NB4 (cell line): Measurements from ENCODE around the gene PRICKLE2.

Experiments used
- DNase-seq: peaks from one replicate; pipeline ENCODE4 v3.0.0; 2010; ENCODE audit warnings: low read depth
- H3K4me3 ChIP-seq: one replicate; pipeline ENCODE4 v1.5.1; 2011; ENCODE audit warnings: mild to moderate bottlenecking, low read depth, low read length, moderate library complexity
- MYC ChIP-seq: IDR thresholded peaks from 2 replicates; pipeline ENCODE4 v1.6.1; 2011; ENCODE audit warnings: low read depth, low read length
- POLR2A ChIP-seq: IDR thresholded peaks from 2 replicates; pipeline ENCODE4 v1.6.1; 2011; ENCODE audit warnings: mild to moderate bottlenecking; ENCODE audit not compliant: insufficient read length; ENCODE audit errors: extremely low read depth
- TF ChIP-seq, protein P1 (sequence below): IDR thresholded peaks from 2 replicates; pipeline ENCODE4 v1.6.1; 2011; ENCODE audit warnings: low read depth, low read length
- TF ChIP-seq, protein P2 (sequence below): IDR thresholded peaks from one replicate; pipeline ENCODE4 v1.5.1; 2012; ENCODE audit warnings: low read depth, low read length

PRICKLE2 gene

DNA sequence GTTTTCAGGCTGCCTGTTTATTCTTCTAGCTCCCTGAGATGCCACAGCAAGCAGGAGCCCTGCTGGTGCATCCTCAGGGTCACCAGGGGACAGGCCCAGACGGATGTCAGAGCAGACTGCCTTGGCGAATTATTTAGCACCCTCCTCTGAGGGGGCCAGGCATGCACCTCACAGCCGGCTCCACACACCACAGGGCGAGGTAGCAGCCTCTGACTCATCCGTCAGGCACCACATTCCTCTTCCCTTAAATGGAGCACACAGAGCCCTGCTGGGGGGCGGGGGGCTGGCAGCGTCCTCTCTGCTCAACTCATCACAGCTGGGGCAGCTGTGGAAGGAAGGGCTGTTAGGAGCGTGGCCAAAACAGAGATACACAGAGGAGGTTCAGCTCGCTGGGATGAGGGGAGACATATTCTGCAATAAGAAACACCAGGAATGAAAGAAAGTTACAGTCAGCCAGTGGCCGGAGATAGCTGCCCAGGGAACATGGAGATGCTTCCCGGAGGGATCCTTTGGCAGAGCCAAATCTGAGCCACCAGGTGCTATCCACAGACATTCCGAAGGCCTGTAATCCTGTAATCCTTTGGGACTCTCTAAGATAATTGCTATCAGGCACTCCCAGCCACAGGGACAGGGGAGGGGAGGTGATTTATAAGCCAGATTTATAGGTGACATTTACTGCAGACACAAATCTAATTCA lies 13.9 kb upstream of the PRICKLE2 start:
- TF ChIP-seq, protein P1, sequence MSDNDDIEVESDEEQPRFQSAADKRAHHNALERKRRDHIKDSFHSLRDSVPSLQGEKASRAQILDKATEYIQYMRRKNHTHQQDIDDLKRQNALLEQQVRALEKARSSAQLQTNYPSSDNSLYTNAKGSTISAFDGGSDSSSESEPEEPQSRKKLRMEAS, result no peak
- TF ChIP-seq MYC (no peak), POLR2A (no peak)
- TF ChIP-seq, protein P2, sequence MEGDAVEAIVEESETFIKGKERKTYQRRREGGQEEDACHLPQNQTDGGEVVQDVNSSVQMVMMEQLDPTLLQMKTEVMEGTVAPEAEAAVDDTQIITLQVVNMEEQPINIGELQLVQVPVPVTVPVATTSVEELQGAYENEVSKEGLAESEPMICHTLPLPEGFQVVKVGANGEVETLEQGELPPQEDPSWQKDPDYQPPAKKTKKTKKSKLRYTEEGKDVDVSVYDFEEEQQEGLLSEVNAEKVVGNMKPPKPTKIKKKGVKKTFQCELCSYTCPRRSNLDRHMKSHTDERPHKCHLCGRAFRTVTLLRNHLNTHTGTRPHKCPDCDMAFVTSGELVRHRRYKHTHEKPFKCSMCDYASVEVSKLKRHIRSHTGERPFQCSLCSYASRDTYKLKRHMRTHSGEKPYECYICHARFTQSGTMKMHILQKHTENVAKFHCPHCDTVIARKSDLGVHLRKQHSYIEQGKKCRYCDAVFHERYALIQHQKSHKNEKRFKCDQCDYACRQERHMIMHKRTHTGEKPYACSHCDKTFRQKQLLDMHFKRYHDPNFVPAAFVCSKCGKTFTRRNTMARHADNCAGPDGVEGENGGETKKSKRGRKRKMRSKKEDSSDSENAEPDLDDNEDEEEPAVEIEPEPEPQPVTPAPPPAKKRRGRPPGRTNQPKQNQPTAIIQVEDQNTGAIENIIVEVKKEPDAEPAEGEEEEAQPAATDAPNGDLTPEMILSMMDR, result no peak
- no peak overlapping the region for H3K4me3 ChIP-seq
- DNase-seq, result no peak

DNA sequence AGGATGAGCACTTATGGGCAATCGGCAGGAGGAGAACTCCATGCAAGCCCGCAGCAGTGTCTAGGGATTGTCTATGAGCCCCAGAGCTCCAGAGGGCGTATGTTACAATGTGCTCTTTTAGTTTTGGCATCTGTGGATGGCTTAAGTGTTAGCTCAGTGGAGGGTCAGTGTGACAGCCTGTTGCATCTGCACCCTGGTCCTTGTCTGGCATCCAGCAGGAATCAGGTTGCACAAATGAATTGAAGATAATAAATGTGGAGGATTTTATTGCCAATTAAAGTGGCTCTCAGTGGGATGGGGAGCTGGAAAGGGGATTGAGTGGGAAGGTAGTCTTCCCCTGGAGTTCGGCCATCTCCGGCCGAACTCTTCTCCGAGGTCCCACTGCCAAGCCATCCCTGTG lies 11.8 kb upstream of the PRICKLE2 start:
- TF ChIP-seq POLR2A (no peak), MYC (no peak)
- TF ChIP-seq, protein P2, result no peak
- TF ChIP-seq, protein P1, result no peak
- H3K4me3 ChIP-seq, result no peak overlapping the region
- no peak for DNase-seq

DNA sequence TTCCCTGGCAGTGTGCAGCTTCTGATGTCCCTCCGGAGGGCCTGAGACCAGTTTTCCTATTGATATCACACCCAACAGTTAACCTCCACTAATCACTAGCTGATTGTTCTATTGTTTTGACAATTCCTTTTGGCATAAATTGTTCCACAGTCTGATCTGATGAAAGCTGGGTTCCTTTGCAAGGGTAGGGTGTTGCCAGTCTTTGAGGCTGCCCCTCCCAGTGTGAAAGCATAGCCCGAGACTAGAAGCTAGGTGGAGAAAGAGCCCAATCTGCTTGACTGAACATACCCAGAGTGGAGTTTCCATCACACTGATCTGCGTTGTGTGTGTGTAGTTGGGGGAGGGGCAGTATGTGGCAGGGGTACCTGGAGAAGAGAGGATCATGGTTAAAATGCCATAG lies 10.3 kb upstream of the PRICKLE2 start:
- no peak for DNase-seq
- no peak for TF ChIP-seq POLR2A
- TF ChIP-seq, protein P2, result no peak
- TF ChIP-seq, protein P1, result no peak
- no peak for TF ChIP-seq MYC

DNA sequence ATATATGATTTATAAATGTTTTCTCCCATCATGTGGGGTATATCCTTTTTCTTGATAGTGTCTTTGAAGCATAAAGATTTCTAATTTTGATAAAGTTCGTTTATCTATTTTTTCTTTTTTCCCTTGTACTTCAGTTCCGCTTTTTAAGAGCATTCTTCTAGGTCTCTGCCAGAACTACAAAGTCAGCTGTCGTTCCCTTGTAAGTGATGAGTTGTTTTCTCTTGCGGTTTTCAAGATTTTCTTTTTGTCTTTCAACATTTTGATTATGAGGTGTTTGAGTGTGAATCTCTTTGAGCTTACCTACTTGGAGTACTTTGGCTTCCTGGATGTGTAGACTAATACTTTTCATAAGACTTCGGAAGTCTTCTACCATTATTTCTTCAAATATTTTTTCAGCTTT lies 9.3 kb upstream of the PRICKLE2 start:
- no peak for DNase-seq
- no peak for TF ChIP-seq MYC
- TF ChIP-seq, protein P2, result no peak
- TF ChIP-seq, protein P1, result no peak
- H3K4me3 ChIP-seq, result no peak overlapping the region

More for the DNA sequence above, 10.3 kb upstream of the PRICKLE2 start:
- no peak overlapping the region for H3K4me3 ChIP-seq

DNA sequence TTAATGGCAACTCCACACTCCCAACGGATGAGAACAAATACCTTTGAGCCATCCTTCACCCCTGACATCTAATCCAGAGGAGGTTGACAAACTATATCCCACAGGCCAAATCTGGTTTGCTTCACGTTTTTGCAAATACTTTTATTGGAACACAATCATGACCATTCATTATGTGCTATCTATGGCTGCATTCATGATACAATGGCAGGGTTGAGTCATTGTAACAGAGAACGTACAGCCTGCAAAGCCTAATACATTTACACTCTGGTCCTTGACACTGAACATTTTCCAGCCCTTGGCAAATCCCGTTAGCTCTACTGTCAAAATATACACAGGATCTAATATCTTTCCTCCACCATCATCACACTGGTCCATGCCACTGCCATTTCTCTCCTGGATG lies 7.6 kb upstream of the PRICKLE2 start:
- H3K4me3 ChIP-seq, result no peak overlapping the region
- TF ChIP-seq, protein P2, result no peak
- TF ChIP-seq MYC (no peak), POLR2A (no peak)
- TF ChIP-seq, protein P1, result no peak
- DNase-seq, result no peak
